ENCODE measurements around the gene MYADM.

Gene MYADM

DNA sequence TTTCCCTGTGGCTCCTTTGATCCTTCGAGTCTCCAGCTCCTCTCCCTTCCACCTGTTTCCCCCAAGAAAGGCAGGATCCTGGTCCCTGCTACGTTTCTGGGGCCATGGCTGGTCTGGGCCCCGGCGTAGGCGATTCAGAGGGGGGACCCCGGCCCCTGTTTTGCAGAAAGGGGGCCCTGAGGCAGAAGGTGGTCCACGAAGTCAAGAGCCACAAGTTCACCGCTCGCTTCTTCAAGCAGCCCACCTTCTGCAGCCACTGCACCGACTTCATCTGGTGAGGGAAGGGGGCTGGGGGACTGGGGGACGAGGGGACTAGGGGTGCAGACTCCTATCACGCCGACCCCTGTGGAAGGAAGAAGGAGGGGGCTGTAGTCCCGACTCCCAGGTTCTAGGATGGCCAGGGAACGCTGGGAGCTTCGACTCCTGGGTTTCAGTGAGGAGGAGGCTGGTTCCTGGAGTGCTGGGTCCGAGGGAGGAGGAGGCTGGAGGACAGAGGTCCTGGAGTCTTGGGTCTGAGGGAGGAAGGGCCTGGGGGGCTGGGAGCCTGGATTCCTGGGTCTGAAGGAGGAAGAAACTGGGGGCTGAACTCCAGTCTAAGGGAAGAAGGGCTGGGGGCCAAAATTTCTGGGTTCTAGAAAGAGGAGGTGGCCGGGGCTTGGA is 14.8 kb downstream of the MYADM start:
- no peak for DNase-seq (ENCODE audit: low read depth in 1 of 2, low spot score in 1 of 2)
- TF ChIP-seq, protein P1, sequence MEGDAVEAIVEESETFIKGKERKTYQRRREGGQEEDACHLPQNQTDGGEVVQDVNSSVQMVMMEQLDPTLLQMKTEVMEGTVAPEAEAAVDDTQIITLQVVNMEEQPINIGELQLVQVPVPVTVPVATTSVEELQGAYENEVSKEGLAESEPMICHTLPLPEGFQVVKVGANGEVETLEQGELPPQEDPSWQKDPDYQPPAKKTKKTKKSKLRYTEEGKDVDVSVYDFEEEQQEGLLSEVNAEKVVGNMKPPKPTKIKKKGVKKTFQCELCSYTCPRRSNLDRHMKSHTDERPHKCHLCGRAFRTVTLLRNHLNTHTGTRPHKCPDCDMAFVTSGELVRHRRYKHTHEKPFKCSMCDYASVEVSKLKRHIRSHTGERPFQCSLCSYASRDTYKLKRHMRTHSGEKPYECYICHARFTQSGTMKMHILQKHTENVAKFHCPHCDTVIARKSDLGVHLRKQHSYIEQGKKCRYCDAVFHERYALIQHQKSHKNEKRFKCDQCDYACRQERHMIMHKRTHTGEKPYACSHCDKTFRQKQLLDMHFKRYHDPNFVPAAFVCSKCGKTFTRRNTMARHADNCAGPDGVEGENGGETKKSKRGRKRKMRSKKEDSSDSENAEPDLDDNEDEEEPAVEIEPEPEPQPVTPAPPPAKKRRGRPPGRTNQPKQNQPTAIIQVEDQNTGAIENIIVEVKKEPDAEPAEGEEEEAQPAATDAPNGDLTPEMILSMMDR (IDR thresholded peaks at IDR 0.05; ENCODE audit: insufficient read depth, low read length) = no peak
- TF ChIP-seq SPI1 (IDR thresholded peaks at IDR 0.05; ENCODE audit: borderline replicate concordance, low read depth) (no peak), POLR2AphosphoS5 (IDR thresholded peaks at IDR 0.05; ENCODE audit: low read depth) (no peak), GABPA (IDR thresholded peaks at IDR 0.05; ENCODE audit: low read depth) (no peak)
- TF ChIP-seq, protein P2, sequence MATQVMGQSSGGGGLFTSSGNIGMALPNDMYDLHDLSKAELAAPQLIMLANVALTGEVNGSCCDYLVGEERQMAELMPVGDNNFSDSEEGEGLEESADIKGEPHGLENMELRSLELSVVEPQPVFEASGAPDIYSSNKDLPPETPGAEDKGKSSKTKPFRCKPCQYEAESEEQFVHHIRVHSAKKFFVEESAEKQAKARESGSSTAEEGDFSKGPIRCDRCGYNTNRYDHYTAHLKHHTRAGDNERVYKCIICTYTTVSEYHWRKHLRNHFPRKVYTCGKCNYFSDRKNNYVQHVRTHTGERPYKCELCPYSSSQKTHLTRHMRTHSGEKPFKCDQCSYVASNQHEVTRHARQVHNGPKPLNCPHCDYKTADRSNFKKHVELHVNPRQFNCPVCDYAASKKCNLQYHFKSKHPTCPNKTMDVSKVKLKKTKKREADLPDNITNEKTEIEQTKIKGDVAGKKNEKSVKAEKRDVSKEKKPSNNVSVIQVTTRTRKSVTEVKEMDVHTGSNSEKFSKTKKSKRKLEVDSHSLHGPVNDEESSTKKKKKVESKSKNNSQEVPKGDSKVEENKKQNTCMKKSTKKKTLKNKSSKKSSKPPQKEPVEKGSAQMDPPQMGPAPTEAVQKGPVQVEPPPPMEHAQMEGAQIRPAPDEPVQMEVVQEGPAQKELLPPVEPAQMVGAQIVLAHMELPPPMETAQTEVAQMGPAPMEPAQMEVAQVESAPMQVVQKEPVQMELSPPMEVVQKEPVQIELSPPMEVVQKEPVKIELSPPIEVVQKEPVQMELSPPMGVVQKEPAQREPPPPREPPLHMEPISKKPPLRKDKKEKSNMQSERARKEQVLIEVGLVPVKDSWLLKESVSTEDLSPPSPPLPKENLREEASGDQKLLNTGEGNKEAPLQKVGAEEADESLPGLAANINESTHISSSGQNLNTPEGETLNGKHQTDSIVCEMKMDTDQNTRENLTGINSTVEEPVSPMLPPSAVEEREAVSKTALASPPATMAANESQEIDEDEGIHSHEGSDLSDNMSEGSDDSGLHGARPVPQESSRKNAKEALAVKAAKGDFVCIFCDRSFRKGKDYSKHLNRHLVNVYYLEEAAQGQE (IDR thresholded peaks at IDR 0.05; ENCODE audit: insufficient replicate concordance, low read depth) = no peak
- Histone ChIP-seq H3K27ac (replicated peaks) (no peak overlapping the region), H3K27me3 (ENCODE audit: insufficient read depth, poor library complexity, severe bottlenecking) (peaks cover 40% of the 10 kb centered on the region), H3K4me3 (replicated peaks; ENCODE audit: insufficient read depth, low read length) (no peak overlapping the region)

DNA sequence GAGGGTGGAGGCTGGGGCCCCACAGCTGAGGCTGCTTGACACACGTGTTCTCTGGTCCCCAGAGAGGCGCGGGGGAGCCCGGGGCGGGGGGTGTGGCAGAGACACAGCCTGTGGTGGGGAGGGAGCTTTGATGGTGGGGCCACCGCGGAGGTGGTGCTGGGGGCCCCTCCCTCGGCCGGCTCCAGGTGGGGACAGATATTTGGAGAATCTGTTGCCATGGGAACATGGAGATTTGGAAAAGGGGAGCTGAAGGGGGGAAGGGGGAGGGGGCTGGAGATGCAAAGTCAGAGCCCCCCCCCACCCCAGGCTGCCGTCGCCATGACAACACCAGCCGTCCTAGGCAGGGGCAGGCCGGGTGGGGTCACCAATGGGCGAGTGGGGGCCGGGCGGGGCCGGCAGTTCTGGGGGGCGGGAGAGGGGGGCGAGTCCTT is 15.6 kb downstream of the MYADM start:
- Histone ChIP-seq H3K27me3 (ENCODE audit: insufficient read depth, poor library complexity, severe bottlenecking) (peaks cover 40% of the 10 kb centered on the region), H3K27ac (replicated peaks) (no peak overlapping the region), H3K4me3 (replicated peaks; ENCODE audit: insufficient read depth, low read length) (no peak overlapping the region)
- DNase-seq (ENCODE audit: low read depth in 1 of 2, low spot score in 1 of 2) = no peak
- TF ChIP-seq, protein P1 (IDR thresholded peaks at IDR 0.05; ENCODE audit: insufficient read depth, low read length) = no peak
- no peak for TF ChIP-seq POLR2AphosphoS5 (IDR thresholded peaks at IDR 0.05; ENCODE audit: low read depth)
- TF ChIP-seq GABPA (IDR thresholded peaks at IDR 0.05; ENCODE audit: low read depth) = no peak
- TF ChIP-seq SPI1 (IDR thresholded peaks at IDR 0.05; ENCODE audit: borderline replicate concordance, low read depth) = no peak
- TF ChIP-seq, protein P2 (IDR thresholded peaks at IDR 0.05; ENCODE audit: insufficient replicate concordance, low read depth) = no peak

DNA sequence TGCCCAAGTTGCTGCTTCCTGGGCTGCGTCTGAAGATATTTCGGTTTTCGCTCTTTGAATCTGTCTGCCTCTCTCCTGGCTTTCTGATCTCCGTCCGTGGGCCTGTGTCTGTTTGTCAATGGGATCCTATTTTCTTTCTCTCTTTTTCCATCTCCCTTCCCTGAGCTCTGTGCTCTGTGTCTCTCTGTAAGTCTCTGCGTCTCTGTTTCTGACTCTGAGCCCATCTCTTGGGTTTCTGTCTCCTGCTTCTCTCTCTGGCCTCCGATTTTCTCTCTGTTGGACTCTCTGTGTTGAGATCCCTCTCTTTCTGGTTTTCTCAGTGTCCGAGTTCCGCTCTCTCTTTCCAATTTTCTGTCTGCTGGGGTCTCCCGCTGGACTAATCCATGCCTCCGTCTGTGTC is 16.1 kb downstream of the MYADM start:
- DNase-seq (ENCODE audit: low read depth in 1 of 2, low spot score in 1 of 2) = no peak
- TF ChIP-seq, protein P1 (IDR thresholded peaks at IDR 0.05; ENCODE audit: insufficient read depth, low read length) = no peak
- TF ChIP-seq SPI1 (IDR thresholded peaks at IDR 0.05; ENCODE audit: borderline replicate concordance, low read depth) = no peak
- TF ChIP-seq, protein P2 (IDR thresholded peaks at IDR 0.05; ENCODE audit: insufficient replicate concordance, low read depth) = no peak
- Histone ChIP-seq H3K27ac (replicated peaks) (no peak overlapping the region), H3K27me3 (ENCODE audit: insufficient read depth, poor library complexity, severe bottlenecking) (peaks cover 40% of the 10 kb centered on the region), H3K4me3 (replicated peaks; ENCODE audit: insufficient read depth, low read length) (no peak overlapping the region)
